Measurements from ENCODE around the gene RASD1.

RASD1 gene

GRCh38 chr17:17510456-17511292 lies 14.5 kb upstream of the RASD1 start:
- TF ChIP-seq CTCF (IDR thresholded peaks at IDR 0.05; ENCODE audit: low read depth, low read length, missing control alignments) = no peak
- in situ Hi-C loops (cut with HindIII; ENCODE audit: low sequenced_read_pairs) = no loop called here
- H3K4me3 ChIP-seq (ENCODE audit: low read depth, low read length) = no peak overlapping the region
- no peak for DNase-seq (ENCODE audit: low read depth)

DNA sequence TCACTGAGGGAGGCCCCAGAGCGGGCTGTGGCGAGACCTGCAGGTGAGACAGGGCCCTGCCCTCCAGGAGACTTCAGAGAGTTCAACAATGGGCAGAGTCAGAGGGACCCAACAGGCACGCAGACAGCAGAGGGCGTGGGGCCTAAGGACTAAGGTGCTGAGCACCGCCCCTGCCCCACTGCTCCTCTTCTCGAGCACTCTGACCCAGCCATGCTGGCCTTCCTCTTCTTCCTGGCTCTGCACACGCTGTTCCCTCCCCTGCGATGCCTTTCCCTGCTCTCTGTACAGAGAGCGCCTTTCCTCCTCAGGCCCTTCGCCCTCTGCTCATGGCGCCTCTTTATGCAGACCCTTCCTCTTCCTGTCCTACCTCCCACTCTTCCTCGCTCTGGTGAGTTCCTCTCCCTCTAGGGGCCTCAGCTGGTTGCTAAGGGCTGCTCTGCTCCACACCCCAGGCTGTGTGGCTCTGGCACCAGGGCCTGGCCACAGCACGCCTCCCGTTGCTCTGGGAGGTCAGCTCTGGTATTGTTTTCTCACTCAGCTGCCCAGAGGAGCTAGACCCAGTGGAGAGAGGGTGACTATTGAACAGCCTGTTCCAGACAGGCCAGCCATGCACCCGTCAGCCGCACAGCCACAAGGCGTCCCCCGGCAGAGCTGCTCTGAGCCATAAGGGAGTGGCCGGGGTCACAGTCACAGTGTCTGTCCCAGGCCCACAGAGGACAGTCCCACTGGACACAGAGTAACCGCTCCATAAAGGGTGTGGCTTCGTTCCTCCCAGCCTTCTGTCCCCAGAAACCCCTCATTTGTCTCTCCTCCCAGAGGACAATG lies 13.6 kb upstream of the RASD1 start:
- no peak overlapping the region for H3K4me3 ChIP-seq (ENCODE audit: low read depth, low read length)
- in situ Hi-C loops (cut with HindIII; ENCODE audit: low sequenced_read_pairs) = no loop called here
- no peak for TF ChIP-seq CTCF (IDR thresholded peaks at IDR 0.05; ENCODE audit: low read depth, low read length, missing control alignments)
- no peak for DNase-seq (ENCODE audit: low read depth)

DNA sequence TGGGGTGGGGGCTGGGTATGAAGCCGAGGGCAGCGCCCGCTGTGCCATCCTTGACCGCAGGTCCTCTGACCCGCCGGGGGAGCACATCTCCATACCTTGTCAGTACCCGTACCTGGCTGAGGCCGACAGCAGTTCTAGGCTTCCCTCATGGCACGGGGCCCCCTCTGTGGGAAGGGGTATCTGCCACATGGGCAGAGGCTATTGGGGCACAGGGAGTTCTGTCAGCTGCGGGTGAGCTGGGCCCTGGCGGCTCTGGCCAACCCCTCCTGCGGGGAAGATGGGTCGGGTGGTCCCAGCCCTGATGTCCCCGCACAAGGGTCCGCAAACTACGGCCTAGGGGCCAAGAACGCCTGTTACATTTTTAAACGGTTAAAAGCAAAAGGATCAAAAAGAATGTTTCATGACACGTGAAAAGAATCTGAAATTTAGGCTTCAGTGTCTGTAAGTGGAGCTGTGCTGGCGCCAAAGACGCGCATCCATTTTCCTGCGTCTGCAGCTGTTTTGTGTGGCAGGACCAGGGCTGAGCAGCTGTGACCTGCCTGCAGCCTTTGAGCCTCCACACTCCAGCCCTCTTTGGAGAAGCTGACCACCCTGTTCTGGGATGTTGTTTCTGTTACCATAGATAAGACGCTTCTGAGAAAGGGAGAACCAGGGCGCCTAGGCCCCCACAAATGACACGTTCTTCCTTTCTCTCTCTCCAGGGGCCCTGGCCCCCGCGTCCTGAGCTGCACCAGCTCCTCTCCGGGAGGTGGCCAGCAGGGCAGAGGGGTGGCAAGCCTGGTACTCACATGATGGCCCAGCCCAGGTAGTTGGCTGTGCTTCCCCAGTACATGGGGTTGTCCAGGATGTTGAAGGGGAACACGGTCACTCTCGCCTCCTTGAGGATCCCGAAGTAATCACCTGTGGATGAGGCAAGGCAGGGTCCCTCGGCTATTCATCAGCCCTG lies 12.7 kb upstream of the RASD1 start:
- no peak for TF ChIP-seq CTCF (IDR thresholded peaks at IDR 0.05; ENCODE audit: low read depth, low read length, missing control alignments)
- in situ Hi-C loops (cut with HindIII; ENCODE audit: low sequenced_read_pairs) = no loop called here
- DNase-seq (ENCODE audit: low read depth) = no peak
- no peak overlapping the region for H3K4me3 ChIP-seq (ENCODE audit: low read depth, low read length)

DNA sequence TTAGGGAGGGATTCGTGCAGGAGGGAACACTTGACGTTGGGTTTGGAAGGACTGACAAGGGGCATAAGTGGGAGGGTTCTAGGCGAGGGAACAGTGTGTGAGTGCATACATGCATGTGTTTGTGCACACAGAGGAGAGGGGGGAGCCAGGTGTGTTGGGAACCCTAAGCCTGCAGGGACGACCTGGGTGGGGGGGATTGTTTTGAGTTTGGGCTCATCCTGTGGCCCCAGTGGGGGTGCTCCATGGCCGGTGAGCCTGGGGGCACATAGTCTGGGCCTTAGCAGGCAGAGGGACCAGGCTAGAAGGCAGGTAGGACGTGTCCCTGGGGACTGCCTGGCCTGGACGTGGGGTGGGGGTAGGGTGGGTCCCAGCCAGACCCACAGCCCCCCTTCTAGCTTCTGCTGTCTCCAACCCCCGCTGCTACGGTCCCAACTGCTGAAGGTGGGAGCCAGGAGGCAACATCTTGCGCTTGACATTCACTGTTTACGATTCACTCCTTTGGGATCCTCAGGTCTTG lies 11.9 kb upstream of the RASD1 start:
- no peak overlapping the region for H3K4me3 ChIP-seq (ENCODE audit: low read depth, low read length)
- DNase-seq (ENCODE audit: low read depth) = no peak
- no peak for TF ChIP-seq CTCF (IDR thresholded peaks at IDR 0.05; ENCODE audit: low read depth, low read length, missing control alignments)
- in situ Hi-C loops (cut with HindIII; ENCODE audit: low sequenced_read_pairs) = no loop called here

GRCh38 chr17:17507465-17508011 lies 11.3 kb upstream of the RASD1 start:
- in situ Hi-C loops (cut with HindIII; ENCODE audit: low sequenced_read_pairs) = no loop called here
- no peak for DNase-seq (ENCODE audit: low read depth)
- no peak for TF ChIP-seq CTCF (IDR thresholded peaks at IDR 0.05; ENCODE audit: low read depth, low read length, missing control alignments)
- no peak overlapping the region for H3K4me3 ChIP-seq (ENCODE audit: low read depth, low read length)

Data from astrocyte of the cerebellum (primary cell).